OCI-LY1 (cell line): Measurements from ENCODE around the gene GATM.

Experiments
- H2AFZ ChIP-seq: fragments of 200-600 bp; sonication (generic), shearing (Covaris generic); 2 replicates; pipeline ENCODE4 v1.6.0; 2014; ENCODE audit warnings: antibody characterized with exemption, mild to moderate bottlenecking, low read length
- H3F3A ChIP-seq: fragments of 200-600 bp; sonication (generic), shearing (Covaris generic); 2 replicates; pipeline ENCODE4 v1.6.0; 2014; ENCODE audit warnings: mild to moderate bottlenecking, antibody characterized with exemption, low read length, moderate library complexity; ENCODE audit not compliant: insufficient read depth
- H3K27ac ChIP-seq: fragments of 200-600 bp; sonication (generic); 2 replicates; pipeline ENCODE4 v1.5.1; 2014; ENCODE audit warnings: low read length, mixed run types, mild to moderate bottlenecking, low read depth; ENCODE audit not compliant: poor library complexity, severe bottlenecking
- H3K27me3 ChIP-seq: fragments of 200-600 bp; sonication (generic); 2 replicates; pipeline ENCODE4 v1.6.0; 2014; ENCODE audit warnings: antibody characterized with exemption, mild to moderate bottlenecking, low read length, moderate library complexity; ENCODE audit not compliant: insufficient read depth
- H3K36me3 ChIP-seq: fragments of 200-600 bp; sonication (generic); 2 replicates; pipeline ENCODE4 v1.6.1; 2014; ENCODE audit warnings: mild to moderate bottlenecking, antibody characterized with exemption, low read length, moderate library complexity, mixed read lengths; ENCODE audit not compliant: insufficient read depth
- H3K4me1 ChIP-seq: fragments of 200-600 bp; sonication (generic); 2 replicates; pipeline ENCODE4 v1.5.1; 2014; ENCODE audit warnings: mild to moderate bottlenecking, low read length, moderate library complexity; ENCODE audit not compliant: insufficient read depth, severe bottlenecking
- H3K4me2 ChIP-seq: fragments of 200-600 bp; sonication (generic), shearing (Covaris generic); 2 replicates; pipeline ENCODE4 v1.6.1; 2014; ENCODE audit warnings: low read length
- H3K4me3 ChIP-seq: fragments of 200-600 bp; sonication (generic); 2 replicates; pipeline ENCODE4 v1.5.1; 2014; ENCODE audit warnings: low read length, low read depth, mild to moderate bottlenecking, mixed read lengths; ENCODE audit not compliant: poor library complexity, severe bottlenecking
- H3K79me2 ChIP-seq: fragments of 200-600 bp; shearing (Covaris generic); 2 replicates; pipeline ENCODE4 v1.6.1; 2016; ENCODE audit warnings: mixed run types, low read length, mixed read lengths; ENCODE audit not compliant: insufficient read depth
- H3K9ac ChIP-seq: fragments of 200-600 bp; sonication (generic), shearing (Covaris generic); 2 replicates; pipeline ENCODE4 v1.6.1; 2014; ENCODE audit warnings: mild to moderate bottlenecking, low read length, mixed read lengths
- H3K9me2 ChIP-seq: fragments of 200-600 bp; sonication (generic), shearing (Covaris generic); 2 replicates; pipeline ENCODE4 v1.6.1; 2014; ENCODE audit warnings: low read depth, mild to moderate bottlenecking, low read length, mixed read lengths
- H3K9me3 ChIP-seq: fragments of 200-600 bp; shearing (Covaris generic); 2 replicates; pipeline ENCODE4 v1.6.1; 2014; ENCODE audit warnings: low read length, mixed read lengths
- H4K20me1 ChIP-seq: fragments of 200-600 bp; sonication (generic), shearing (Covaris generic); 2 replicates; pipeline ENCODE4 v1.6.0; 2016; ENCODE audit warnings: mild to moderate bottlenecking, low read length; ENCODE audit not compliant: insufficient read depth
- EZH2 ChIP-seq: fragments of 200-600 bp; sonication (generic), shearing (Covaris generic); IDR thresholded peaks from 2 replicates; pipeline ENCODE4 v1.8.0; 2017; ENCODE audit warnings: borderline replicate concordance, mixed run types, mild to moderate bottlenecking, antibody characterized with exemption, low read length, moderate library complexity, mixed read lengths
- TF ChIP-seq, protein P1 (sequence below): fragments of 200-600 bp; sonication (generic), shearing (Covaris generic); IDR thresholded peaks from 2 replicates; pipeline ENCODE4 v1.5.1; 2017; ENCODE audit warnings: mild to moderate bottlenecking, antibody characterized with exemption, low read length, moderate library complexity, mixed read lengths

Gene GATM

DNA sequence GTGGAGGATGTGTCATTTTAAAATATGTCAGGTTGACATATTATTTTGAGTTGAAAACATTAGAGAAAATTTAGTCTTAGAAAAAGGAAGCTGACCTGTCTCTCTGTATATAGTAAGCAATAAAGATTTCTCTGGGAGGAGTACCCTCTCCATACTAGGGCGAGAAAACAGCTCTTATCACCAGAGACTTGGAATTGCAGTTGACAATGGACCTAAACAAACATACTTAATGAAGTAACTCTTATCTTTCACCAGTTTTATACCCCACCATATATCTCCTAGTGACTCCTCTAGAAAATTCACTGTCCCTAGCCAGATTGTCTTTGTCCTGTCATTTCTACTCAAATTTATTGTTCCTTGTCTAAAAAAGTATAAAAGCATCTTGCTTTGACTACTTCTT lies 7.2 kb upstream of the GATM start:
- Histone ChIP-seq H3K4me1 (no peaks in the 10 kb centered on the region), H3K9me3 (no peaks in the 10 kb centered on the region), H2AFZ (no peak overlapping the region), H3K9ac (no peak overlapping the region), H3K27me3 (no peaks in the 10 kb centered on the region), H4K20me1 (no peaks in the 10 kb centered on the region), H3K79me2 (no peaks in the 10 kb centered on the region), H3K4me2 (no peak overlapping the region), H3K36me3 (no peaks in the 10 kb centered on the region), H3F3A (no peaks in the 10 kb centered on the region), H3K27ac (no peak overlapping the region), H3K4me3 (no peak overlapping the region), H3K9me2 (no peaks in the 10 kb centered on the region)
- TF ChIP-seq, protein P1, sequence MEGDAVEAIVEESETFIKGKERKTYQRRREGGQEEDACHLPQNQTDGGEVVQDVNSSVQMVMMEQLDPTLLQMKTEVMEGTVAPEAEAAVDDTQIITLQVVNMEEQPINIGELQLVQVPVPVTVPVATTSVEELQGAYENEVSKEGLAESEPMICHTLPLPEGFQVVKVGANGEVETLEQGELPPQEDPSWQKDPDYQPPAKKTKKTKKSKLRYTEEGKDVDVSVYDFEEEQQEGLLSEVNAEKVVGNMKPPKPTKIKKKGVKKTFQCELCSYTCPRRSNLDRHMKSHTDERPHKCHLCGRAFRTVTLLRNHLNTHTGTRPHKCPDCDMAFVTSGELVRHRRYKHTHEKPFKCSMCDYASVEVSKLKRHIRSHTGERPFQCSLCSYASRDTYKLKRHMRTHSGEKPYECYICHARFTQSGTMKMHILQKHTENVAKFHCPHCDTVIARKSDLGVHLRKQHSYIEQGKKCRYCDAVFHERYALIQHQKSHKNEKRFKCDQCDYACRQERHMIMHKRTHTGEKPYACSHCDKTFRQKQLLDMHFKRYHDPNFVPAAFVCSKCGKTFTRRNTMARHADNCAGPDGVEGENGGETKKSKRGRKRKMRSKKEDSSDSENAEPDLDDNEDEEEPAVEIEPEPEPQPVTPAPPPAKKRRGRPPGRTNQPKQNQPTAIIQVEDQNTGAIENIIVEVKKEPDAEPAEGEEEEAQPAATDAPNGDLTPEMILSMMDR, result no peak
- TF ChIP-seq EZH2, result no peak

DNA sequence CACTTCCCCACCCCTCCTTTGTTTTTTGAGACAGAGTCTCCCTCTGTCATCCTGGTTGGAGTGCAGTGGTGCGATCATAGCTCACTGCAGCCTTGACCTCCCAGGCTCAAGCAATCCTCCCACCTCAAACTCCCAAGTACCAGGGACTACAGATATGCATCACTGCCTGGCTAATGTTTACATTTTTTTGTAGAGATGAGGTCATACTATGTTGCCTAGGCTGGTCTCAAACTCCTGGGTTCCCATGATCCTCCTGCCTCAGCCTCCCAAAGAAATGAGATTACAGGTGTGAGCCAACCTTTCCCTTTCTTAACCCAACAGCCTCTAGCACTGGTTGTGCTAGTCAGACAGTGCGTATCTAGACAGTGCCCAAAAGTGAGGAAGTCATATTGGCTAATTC lies 6.4 kb upstream of the GATM start:
- Histone ChIP-seq H3K27ac (no peak overlapping the region), H3K79me2 (no peaks in the 10 kb centered on the region), H2AFZ (no peak overlapping the region), H3K27me3 (no peaks in the 10 kb centered on the region), H3K4me2 (no peak overlapping the region), H3F3A (no peaks in the 10 kb centered on the region), H3K36me3 (no peaks in the 10 kb centered on the region), H3K4me1 (no peaks in the 10 kb centered on the region), H3K4me3 (no peak overlapping the region), H3K9me2 (no peaks in the 10 kb centered on the region), H3K9ac (no peak overlapping the region), H4K20me1 (no peaks in the 10 kb centered on the region), H3K9me3 (no peaks in the 10 kb centered on the region)
- TF ChIP-seq EZH2, result no peak
- TF ChIP-seq, protein P1, result no peak

DNA sequence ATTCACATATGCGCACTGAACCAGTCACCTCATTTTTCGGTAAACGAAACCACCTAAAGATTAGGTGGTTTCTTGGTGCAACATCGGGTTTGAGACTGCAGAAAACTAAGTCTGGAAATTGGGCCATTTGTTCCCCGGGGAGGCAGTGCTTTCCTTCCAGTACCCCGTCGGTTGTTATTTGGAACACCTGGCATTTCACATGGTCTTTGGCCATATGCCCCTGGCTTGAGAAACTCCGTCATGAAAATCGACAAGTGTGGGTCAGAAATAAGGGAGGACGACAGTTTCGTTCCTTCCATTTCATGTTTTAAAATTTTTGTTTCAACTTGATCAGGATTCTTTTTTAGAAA lies 544 bp upstream of the GATM start:
- TF ChIP-seq, protein P1, result no peak
- TF ChIP-seq EZH2, result no peak
- no peak overlapping the region for H2AFZ ChIP-seq
- peak overlapping the region; percentile 61 for H3K4me3 ChIP-seq
- no peak overlapping the region; the same call in 1 of the 2 replicates for H3K9ac ChIP-seq
- peaks cover 11% of the 10 kb centered on the region for H3K27me3 ChIP-seq
- no peaks in the 10 kb centered on the region for H3K36me3 ChIP-seq
- H3K27ac ChIP-seq, result no peak overlapping the region
- H3K9me3 ChIP-seq, result no peaks in the 10 kb centered on the region
- no peaks in the 10 kb centered on the region for H3F3A ChIP-seq
- H4K20me1 ChIP-seq, result no peaks in the 10 kb centered on the region
- no peaks in the 10 kb centered on the region for H3K79me2 ChIP-seq
- H3K4me1 ChIP-seq, result peaks cover 19% of the 10 kb centered on the region
- peak overlapping the region; percentile 85 for H3K4me2 ChIP-seq
- no peaks in the 10 kb centered on the region for H3K9me2 ChIP-seq
